HepG2 (cell line): ENCODE measurements around the gene SNRNP200. TPM values are rescaled to one million over a fixed set of nuclear protein-coding genes. Genes with fewer than 3 reads are reported as not detected.
A peak's percentile ranks its signal among the peaks of the same experiment; 100 is the strongest.

Source experiments
- ARID2 ChIP-seq: sonication (generic); formaldehyde crosslinking; IDR thresholded peaks from 2 replicates; pipeline ENCODE4 v1.8.1; 2022; ENCODE audit warnings: mild to moderate bottlenecking, missing genetic modification reagents, borderline replicate concordance
- HDAC1 ChIP-seq: sonication (generic); formaldehyde crosslinking; IDR thresholded peaks from 2 replicates; pipeline ENCODE4 v1.5.1; 2020; ENCODE audit warnings: mild to moderate bottlenecking, missing genetic modification reagents
- HNF4A ChIP-seq: sonication (generic); formaldehyde crosslinking; IDR thresholded peaks from 2 replicates; pipeline ENCODE4 v1.4.0; 2020; ENCODE audit warnings: missing genetic modification reagents
- KDM1A ChIP-seq: IDR thresholded peaks from 2 replicates; pipeline ENCODE4 v1.6.1; 2016; ENCODE audit warnings: missing compliant biosample characterization
- MIER2 ChIP-seq: IDR thresholded peaks from 2 replicates; pipeline ENCODE4 v1.6.1; 2016; ENCODE audit warnings: missing biosample characterization, missing genetic modification reagents
- MTF2 ChIP-seq: sonication (generic); formaldehyde crosslinking; IDR thresholded peaks from 2 replicates; pipeline ENCODE4 v1.5.0; 2020; ENCODE audit warnings: missing genetic modification reagents, borderline replicate concordance
- SCMH1 ChIP-seq: sonication (generic); formaldehyde crosslinking; IDR thresholded peaks from 2 replicates; pipeline ENCODE4 v1.9.0; 2021; ENCODE audit warnings: missing genetic modification reagents, mild to moderate bottlenecking, borderline replicate concordance
- SNAPC4 ChIP-seq: sonication (generic); formaldehyde crosslinking; IDR thresholded peaks from 2 replicates; pipeline ENCODE4 v1.4.0; 2020; ENCODE audit warnings: mild to moderate bottlenecking, missing genetic modification reagents
- ZNF101 ChIP-seq: sonication (generic); formaldehyde crosslinking; IDR thresholded peaks from 2 replicates; pipeline ENCODE4 v1.4.0; 2020; ENCODE audit warnings: mild to moderate bottlenecking, low read depth, missing genetic modification reagents, borderline replicate concordance
- ZNF333 ChIP-seq: sonication (generic); formaldehyde crosslinking; IDR thresholded peaks from 2 replicates; pipeline ENCODE4 v1.4.0; 2020; ENCODE audit warnings: mild to moderate bottlenecking, missing genetic modification reagents, borderline replicate concordance
- ZNF343 ChIP-seq: sonication (generic); formaldehyde crosslinking; IDR thresholded peaks from 2 replicates; pipeline ENCODE4 v1.4.0; 2020; ENCODE audit warnings: mild to moderate bottlenecking, missing genetic modification reagents
- ZNF598 ChIP-seq: sonication (generic); formaldehyde crosslinking; IDR thresholded peaks from 2 replicates; pipeline ENCODE4 v1.5.1; 2020; ENCODE audit warnings: mild to moderate bottlenecking, missing genetic modification reagents, borderline replicate concordance
- ZNF720 ChIP-seq: sonication (generic); formaldehyde crosslinking; IDR thresholded peaks from 2 replicates; pipeline ENCODE4 v1.4.0; 2020; ENCODE audit warnings: missing genetic modification reagents
- ZNF770 ChIP-seq: sonication (generic); formaldehyde crosslinking; IDR thresholded peaks from 2 replicates; pipeline ENCODE4 v1.5.0; 2020; ENCODE audit warnings: mild to moderate bottlenecking, missing genetic modification reagents
- ZNF775 ChIP-seq: sonication (generic); formaldehyde crosslinking; IDR thresholded peaks from 2 replicates; pipeline ENCODE4 v1.4.0; 2020; ENCODE audit warnings: missing genetic modification reagents, mild to moderate bottlenecking, moderate library complexity, borderline replicate concordance
- polyA plus RNA-seq, 8 experiments: library from polyadenylated mRNA; depleted of rRNA in 3 of 8; stranded (reverse) in 7 of 8; unstranded in 1 of 8; fragments of >200 nt; fragmentation: Illumina TruSeq in 4 of 8; extraction: Trizol in 4 of 8; gene quantifications; 2 replicates each; pipeline versions ENCODE4 v1.2.1 to v1.2.3, GENCODE V29; 2011 to 2016; ENCODE audit warnings: low read depth in 4 of 8, missing spikeins in 1 of 8, mixed read lengths in 1 of 8; ENCODE audit not compliant: insufficient read depth in 1 of 8
- total RNA-seq, 5 experiments: library from RNA; depleted of rRNA; stranded (reverse); fragments of >200 nt; fragmentation: Illumina TruSeq; extraction: Trizol; gene quantifications; 2 replicates each; pipeline ENCODE4 v1.2.3, GENCODE V29; 2016; ENCODE audit warnings: low read depth in 1 of 5
- TF ChIP-seq, protein P1 (sequence below): sonication (generic); formaldehyde crosslinking; IDR thresholded peaks from 2 replicates; pipeline ENCODE4 v1.4.0; 2020; ENCODE audit warnings: missing genetic modification reagents, borderline replicate concordance
- TF ChIP-seq, protein P2 (sequence below): sonication (generic); formaldehyde crosslinking; IDR thresholded peaks from 2 replicates; pipeline ENCODE4 v1.5.0; 2020; ENCODE audit warnings: missing genetic modification reagents
- TF ChIP-seq, protein P3 (sequence below): sonication (generic); formaldehyde crosslinking; IDR thresholded peaks from 2 replicates; pipeline ENCODE4 v1.4.0; 2020; ENCODE audit warnings: missing genetic modification reagents

SNRNP200 gene
- total and polyA plus RNA-seq, 2 of the 13 experiments (the other 11 are each of a cell fraction or from before 2014, with no cell fraction given): 99.0 to 232 TPM

DNA sequence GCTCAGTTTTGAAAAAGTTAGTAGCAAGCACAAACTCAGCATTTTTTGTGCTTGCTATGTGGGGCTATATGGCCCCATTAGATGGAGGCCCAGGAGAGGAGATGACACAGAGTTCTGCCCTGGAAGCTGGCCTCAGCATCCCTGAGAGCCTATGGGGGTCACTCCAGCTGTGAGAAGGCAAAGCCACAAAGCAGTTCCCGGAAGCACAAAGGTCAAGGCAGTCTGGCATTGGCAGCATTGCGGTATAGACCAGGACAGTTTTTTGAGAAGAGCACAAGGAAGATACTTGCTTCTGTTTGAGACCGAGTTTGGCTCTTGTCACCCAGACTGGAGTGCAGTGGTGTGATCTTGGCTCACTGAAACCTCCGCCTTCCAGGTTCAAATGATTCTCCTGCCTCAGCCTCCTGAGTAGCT is 12.2 kb upstream of the SNRNP200 start (continued):
- TF ChIP-seq, protein P1, sequence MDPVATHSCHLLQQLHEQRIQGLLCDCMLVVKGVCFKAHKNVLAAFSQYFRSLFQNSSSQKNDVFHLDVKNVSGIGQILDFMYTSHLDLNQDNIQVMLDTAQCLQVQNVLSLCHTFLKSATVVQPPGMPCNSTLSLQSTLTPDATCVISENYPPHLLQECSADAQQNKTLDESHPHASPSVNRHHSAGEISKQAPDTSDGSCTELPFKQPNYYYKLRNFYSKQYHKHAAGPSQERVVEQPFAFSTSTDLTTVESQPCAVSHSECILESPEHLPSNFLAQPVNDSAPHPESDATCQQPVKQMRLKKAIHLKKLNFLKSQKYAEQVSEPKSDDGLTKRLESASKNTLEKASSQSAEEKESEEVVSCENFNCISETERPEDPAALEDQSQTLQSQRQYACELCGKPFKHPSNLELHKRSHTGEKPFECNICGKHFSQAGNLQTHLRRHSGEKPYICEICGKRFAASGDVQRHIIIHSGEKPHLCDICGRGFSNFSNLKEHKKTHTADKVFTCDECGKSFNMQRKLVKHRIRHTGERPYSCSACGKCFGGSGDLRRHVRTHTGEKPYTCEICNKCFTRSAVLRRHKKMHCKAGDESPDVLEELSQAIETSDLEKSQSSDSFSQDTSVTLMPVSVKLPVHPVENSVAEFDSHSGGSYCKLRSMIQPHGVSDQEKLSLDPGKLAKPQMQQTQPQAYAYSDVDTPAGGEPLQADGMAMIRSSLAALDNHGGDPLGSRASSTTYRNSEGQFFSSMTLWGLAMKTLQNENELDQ (CRISPR knock-in tag): no peak
- TF ChIP-seq MTF2 (no peak), SCMH1 (no peak), HNF4A (CRISPR knock-in tag) (peak; percentile 89), SNAPC4 (CRISPR knock-in tag) (no peak), HDAC1 (peak; percentile 75), MIER2 (CRISPR knock-in tag) (no peak), ZNF775 (CRISPR knock-in tag) (no peak), ZNF101 (no peak), ARID2 (CRISPR knock-in tag) (no peak), ZNF598 (CRISPR knock-in tag) (no peak), ZNF343 (no peak), ZNF720 (CRISPR knock-in tag) (no peak), KDM1A (CRISPR knock-in tag) (peak; percentile 73), ZNF770 (CRISPR knock-in tag) (peak; percentile 29; the same call in 1 of the 2 replicates), ZNF333 (CRISPR knock-in tag) (no peak)
- TF ChIP-seq, protein P2, sequence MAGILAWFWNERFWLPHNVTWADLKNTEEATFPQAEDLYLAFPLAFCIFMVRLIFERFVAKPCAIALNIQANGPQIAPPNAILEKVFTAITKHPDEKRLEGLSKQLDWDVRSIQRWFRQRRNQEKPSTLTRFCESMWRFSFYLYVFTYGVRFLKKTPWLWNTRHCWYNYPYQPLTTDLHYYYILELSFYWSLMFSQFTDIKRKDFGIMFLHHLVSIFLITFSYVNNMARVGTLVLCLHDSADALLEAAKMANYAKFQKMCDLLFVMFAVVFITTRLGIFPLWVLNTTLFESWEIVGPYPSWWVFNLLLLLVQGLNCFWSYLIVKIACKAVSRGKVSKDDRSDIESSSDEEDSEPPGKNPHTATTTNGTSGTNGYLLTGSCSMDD (CRISPR knock-in tag): no peak
- TF ChIP-seq, protein P3, sequence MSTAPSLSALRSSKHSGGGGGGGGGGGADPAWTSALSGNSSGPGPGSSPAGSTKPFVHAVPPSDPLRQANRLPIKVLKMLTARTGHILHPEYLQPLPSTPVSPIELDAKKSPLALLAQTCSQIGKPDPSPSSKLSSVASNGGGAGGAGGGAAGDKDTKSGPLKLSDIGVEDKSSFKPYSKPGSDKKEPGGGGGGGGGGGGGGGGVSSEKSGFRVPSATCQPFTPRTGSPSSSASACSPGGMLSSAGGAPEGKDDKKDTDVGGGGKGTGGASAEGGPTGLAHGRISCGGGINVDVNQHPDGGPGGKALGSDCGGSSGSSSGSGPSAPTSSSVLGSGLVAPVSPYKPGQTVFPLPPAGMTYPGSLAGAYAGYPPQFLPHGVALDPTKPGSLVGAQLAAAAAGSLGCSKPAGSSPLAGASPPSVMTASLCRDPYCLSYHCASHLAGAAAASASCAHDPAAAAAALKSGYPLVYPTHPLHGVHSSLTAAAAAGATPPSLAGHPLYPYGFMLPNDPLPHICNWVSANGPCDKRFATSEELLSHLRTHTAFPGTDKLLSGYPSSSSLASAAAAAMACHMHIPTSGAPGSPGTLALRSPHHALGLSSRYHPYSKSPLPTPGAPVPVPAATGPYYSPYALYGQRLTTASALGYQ: no peak
